PC-3 (cell line): ENCODE measurements around the gene AGFG1. TPM values are rescaled to one million over a fixed set of nuclear protein-coding genes. Genes with fewer than 3 reads are reported as not detected.

Experiments
- ATAC-seq: fragments of 200-7000 bp; cut with Tn5 transposase; 2 replicates; pipeline ENCODE4 v1.9.1; 2020; ENCODE audit warnings: mild to moderate bottlenecking, moderate library complexity
- BruUV-seq: library from RNA; stranded (reverse); fragments of 400-500 nt; replicated peaks from 2 replicates; lab custom pipeline; 2021; lab: Mats Ljungman, UMichigan
- CTCF ChIA-PET: fragments of 300-600 bp; sonication (Branson Sonifier 250); formaldehyde crosslinking; loops from one replicate; lab custom pipeline; 2022; ENCODE audit warnings: antibody characterized with exemption; lab: Charles Lee
- POLR2A ChIA-PET: fragments of 300-600 bp; sonication (Branson Sonifier 250); formaldehyde crosslinking; loops from one replicate; lab custom pipeline; 2022; ENCODE audit warnings: antibody characterized with exemption; ENCODE audit not compliant: unreplicated experiment; lab: Charles Lee
- DNase-seq: peaks from one replicate; pipeline ENCODE4 v3.0.0-alpha.2; 2015
- H2AFZ ChIP-seq: fragments of 300-600 bp; sonication (generic); 2 replicates; pipeline ENCODE4 v1.6.0; 2016; ENCODE audit warnings: antibody characterized with exemption, low read length
- H3F3A ChIP-seq: fragments of 300-600 bp; sonication (generic); one replicate; pipeline ENCODE4 v1.6.0; 2017; ENCODE audit warnings: antibody characterized with exemption, low read length, control low read depth, mild to moderate bottlenecking; ENCODE audit not compliant: unreplicated experiment
- H3K27ac ChIP-seq: fragments of 300-600 bp; sonication (generic); 2 replicates; pipeline ENCODE4 v1.5.1; 2016; ENCODE audit warnings: mild to moderate bottlenecking, low read length
- H3K27me3 ChIP-seq: fragments of 300-600 bp; sonication (generic); 2 replicates; pipeline ENCODE4 v1.6.1; 2016; ENCODE audit warnings: low read length, mixed read lengths
- H3K36me3 ChIP-seq: fragments of 300-600 bp; sonication (generic); 2 replicates; pipeline ENCODE4 v1.6.1; 2016; ENCODE audit warnings: low read depth, mixed run types, low read length, mixed read lengths
- H3K4me1 ChIP-seq: fragments of 300-600 bp; sonication (generic); 2 replicates; pipeline ENCODE4 v1.5.1; 2016; ENCODE audit warnings: low read length; ENCODE audit not compliant: insufficient read depth
- H3K4me2 ChIP-seq: fragments of 300-600 bp; sonication (generic); 2 replicates; pipeline ENCODE4 v1.6.0; 2016; ENCODE audit warnings: low read length
- H3K4me3 ChIP-seq: fragments of 300-600 bp; sonication (generic); 2 replicates; pipeline ENCODE4 v1.5.1; 2016; ENCODE audit warnings: mild to moderate bottlenecking, low read length, mixed read lengths
- H3K79me2 ChIP-seq: fragments of 300-600 bp; sonication (generic); 2 replicates; pipeline ENCODE4 v1.6.1; 2017; ENCODE audit warnings: low read length, mixed read lengths
- H3K9ac ChIP-seq: fragments of 300-600 bp; sonication (generic); 2 replicates; pipeline ENCODE4 v1.6.0; 2016; ENCODE audit warnings: mild to moderate bottlenecking, low read length
- H3K9me2 ChIP-seq: fragments of 300-600 bp; sonication (generic); replicated peaks from 2 replicates; pipeline ENCODE4 v1.6.1; 2016; ENCODE audit warnings: mixed run types, low read length, mixed read lengths
- H3K9me3 ChIP-seq: fragments of 300-600 bp; sonication (generic); 2 replicates; pipeline ENCODE4 v1.6.1; 2016; ENCODE audit warnings: low read length, mixed read lengths
- H4K20me1 ChIP-seq: fragments of 300-600 bp; sonication (generic); 2 replicates; pipeline ENCODE4 v1.6.1; 2016; ENCODE audit warnings: low read length, mixed read lengths
- EZH2 ChIP-seq: fragments of 300-600 bp; sonication (generic); IDR thresholded peaks from one replicate; pipeline ENCODE4 v1.6.1; 2017; ENCODE audit warnings: antibody characterized with exemption, mild to moderate bottlenecking, low read length; ENCODE audit not compliant: unreplicated experiment
- EZH2phosphoT487 ChIP-seq: fragments of 300-600 bp; sonication (generic); IDR thresholded peaks from 2 replicates; pipeline ENCODE4 v1.6.1; 2018; ENCODE audit warnings: mild to moderate bottlenecking, antibody characterized with exemption, low read length, borderline replicate concordance
- intact Hi-C: fragments of 100-400 bp; cut with micrococcal nuclease; formaldehyde crosslinking; loops from 2 replicates; pipeline ENCODE4 v1.9.0; 2023
- total RNA-seq: library from RNA; depleted of rRNA; stranded (reverse); fragments of >200 nt; gene quantifications from 2 replicates; pipeline ENCODE4 v1.2.3, GENCODE V29; 2014
- TF ChIP-seq, protein P1 (sequence below): fragments of 300-600 bp; sonication (generic); conservative IDR thresholded peaks from 2 replicates; pipeline ENCODE4 v1.5.1; 2017; ENCODE audit warnings: antibody characterized with exemption, low read depth, mild to moderate bottlenecking, low read length

AGFG1 gene
- total RNA-seq, 1 experiment from 2014 or later = 56.3 TPM

DNA sequence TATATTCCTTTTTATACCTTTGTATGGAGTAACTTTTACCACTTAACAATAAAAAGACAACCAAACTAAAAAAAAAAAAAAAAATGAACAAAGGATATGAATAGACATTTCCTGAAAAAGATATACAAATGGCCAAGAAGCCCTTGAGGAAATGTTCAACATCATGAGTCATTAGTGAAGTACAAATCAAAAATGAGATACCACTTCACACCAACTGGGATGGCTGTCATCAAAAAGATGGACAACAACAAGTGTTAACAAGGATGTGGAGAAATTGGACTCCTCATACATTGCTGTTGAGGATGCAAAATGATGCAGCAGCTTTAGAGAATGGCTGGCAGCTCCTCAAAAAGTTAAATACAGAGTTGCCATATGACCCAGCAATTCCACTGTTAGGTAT, 104.2 kb downstream of the AGFG1 start:
- intact Hi-C loops = loop anchor here (5.0 kb wide), 1 partner anchor 94 kb away; no protein-coding TSS in a partner anchor
- no peaks in the 10 kb centered on the region for H3K9me3 ChIP-seq
- CTCF ChIA-PET = no interaction called here

DNA sequence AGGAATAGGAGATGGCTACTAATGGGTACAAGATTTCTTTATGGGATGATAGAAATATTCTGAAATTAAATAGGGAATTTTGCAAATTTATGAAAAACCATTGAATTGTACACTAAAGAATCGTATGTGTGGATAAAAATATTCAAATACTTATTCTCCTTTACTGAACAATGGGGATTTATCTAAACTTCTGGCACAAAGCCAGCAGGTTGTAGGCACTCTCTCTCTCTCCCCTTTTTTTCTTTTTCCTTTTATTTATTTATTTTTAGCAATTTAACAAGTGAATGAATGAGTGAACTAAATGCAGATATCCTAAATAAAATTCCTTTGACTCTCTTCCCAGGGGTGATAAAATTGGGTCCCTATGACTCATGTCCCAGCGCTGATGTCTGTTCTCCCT, 104.9 kb downstream of the AGFG1 start:
- H3K9me3 ChIP-seq = no peaks in the 10 kb centered on the region
- no peaks in the 10 kb centered on the region for H3K79me2 ChIP-seq
- no peak overlapping the region for H2AFZ ChIP-seq
- no peak overlapping the region for H3K4me3 ChIP-seq
- no peaks in the 10 kb centered on the region for H4K20me1 ChIP-seq
- H3K4me1 ChIP-seq = no peaks in the 10 kb centered on the region
- H3K9ac ChIP-seq = no peak overlapping the region
- no peak for ATAC-seq
- TF ChIP-seq, protein P1, sequence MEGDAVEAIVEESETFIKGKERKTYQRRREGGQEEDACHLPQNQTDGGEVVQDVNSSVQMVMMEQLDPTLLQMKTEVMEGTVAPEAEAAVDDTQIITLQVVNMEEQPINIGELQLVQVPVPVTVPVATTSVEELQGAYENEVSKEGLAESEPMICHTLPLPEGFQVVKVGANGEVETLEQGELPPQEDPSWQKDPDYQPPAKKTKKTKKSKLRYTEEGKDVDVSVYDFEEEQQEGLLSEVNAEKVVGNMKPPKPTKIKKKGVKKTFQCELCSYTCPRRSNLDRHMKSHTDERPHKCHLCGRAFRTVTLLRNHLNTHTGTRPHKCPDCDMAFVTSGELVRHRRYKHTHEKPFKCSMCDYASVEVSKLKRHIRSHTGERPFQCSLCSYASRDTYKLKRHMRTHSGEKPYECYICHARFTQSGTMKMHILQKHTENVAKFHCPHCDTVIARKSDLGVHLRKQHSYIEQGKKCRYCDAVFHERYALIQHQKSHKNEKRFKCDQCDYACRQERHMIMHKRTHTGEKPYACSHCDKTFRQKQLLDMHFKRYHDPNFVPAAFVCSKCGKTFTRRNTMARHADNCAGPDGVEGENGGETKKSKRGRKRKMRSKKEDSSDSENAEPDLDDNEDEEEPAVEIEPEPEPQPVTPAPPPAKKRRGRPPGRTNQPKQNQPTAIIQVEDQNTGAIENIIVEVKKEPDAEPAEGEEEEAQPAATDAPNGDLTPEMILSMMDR = no peak
- no peak for TF ChIP-seq EZH2phosphoT487
- no peak for TF ChIP-seq EZH2
- H3K36me3 ChIP-seq = no peaks in the 10 kb centered on the region
- BruUV-seq = no TSS peak
- intact Hi-C loops = loop anchor here (5.0 kb wide), 1 partner anchor 95 kb away; no protein-coding TSS in a partner anchor
- H3K27me3 ChIP-seq = no peaks in the 10 kb centered on the region
- no peak overlapping the region for H3K4me2 ChIP-seq
- DNase-seq = no peak
- ChIA-PET POLR2A (no interaction called here), CTCF (no interaction called here)
- H3K27ac ChIP-seq = no peak overlapping the region
- no peaks in the 10 kb centered on the region for H3K9me2 ChIP-seq
- H3F3A ChIP-seq = no peaks in the 10 kb centered on the region

More for the DNA sequence above, 104.2 kb downstream of the AGFG1 start:
- H3K9ac ChIP-seq = no peak overlapping the region
- DNase-seq = no peak
- BruUV-seq = no TSS peak
- H3K27me3 ChIP-seq = no peaks in the 10 kb centered on the region
- H3K79me2 ChIP-seq = no peaks in the 10 kb centered on the region
- no peak overlapping the region for H2AFZ ChIP-seq
- H3K4me3 ChIP-seq = no peak overlapping the region
- H3K36me3 ChIP-seq = no peaks in the 10 kb centered on the region
- H3K27ac ChIP-seq = no peak overlapping the region
- H3K9me2 ChIP-seq = no peaks in the 10 kb centered on the region
- H4K20me1 ChIP-seq = no peaks in the 10 kb centered on the region
- no peak overlapping the region for H3K4me2 ChIP-seq
- TF ChIP-seq EZH2phosphoT487 (no peak), EZH2 (no peak)
- TF ChIP-seq, protein P1 = no peak
- H3K4me1 ChIP-seq = no peaks in the 10 kb centered on the region
- H3F3A ChIP-seq = no peaks in the 10 kb centered on the region
- POLR2A ChIA-PET = no interaction called here
- no peak for ATAC-seq

DNA sequence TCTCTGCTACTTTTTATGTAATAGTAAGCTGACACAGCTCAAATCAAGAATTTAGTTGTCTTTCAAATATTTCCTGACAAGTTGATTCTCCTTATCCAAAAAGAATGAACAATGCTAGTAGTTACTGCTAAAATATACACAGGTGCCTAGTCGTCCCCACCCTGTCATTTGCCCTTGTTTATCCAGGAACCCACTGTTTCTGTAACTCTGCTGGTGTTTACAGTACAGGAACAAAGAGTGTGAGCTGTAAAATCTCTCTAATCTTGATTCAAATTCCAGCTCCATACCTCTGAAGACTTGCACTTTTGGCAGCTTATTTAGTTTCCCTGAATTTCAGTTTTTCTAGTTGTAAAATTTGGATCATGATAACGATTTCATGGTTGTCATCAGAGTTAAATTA, 105.6 kb downstream of the AGFG1 start:
- H3F3A ChIP-seq = no peaks in the 10 kb centered on the region
- no peak overlapping the region for H3K9ac ChIP-seq
- H3K36me3 ChIP-seq = no peaks in the 10 kb centered on the region
- no peaks in the 10 kb centered on the region for H3K9me2 ChIP-seq
- H3K4me2 ChIP-seq = no peak overlapping the region
- CTCF ChIA-PET = no interaction called here
- H3K27ac ChIP-seq = no peak overlapping the region
- no peak overlapping the region for H3K4me3 ChIP-seq
- no TSS peak for BruUV-seq
- no peaks in the 10 kb centered on the region for H3K4me1 ChIP-seq
- intact Hi-C loops = loop anchor here (5.0 kb wide), 1 partner anchor 95 kb away; no protein-coding TSS in a partner anchor
- no peaks in the 10 kb centered on the region for H3K9me3 ChIP-seq
- DNase-seq = no peak
- H4K20me1 ChIP-seq = no peaks in the 10 kb centered on the region
- POLR2A ChIA-PET = no interaction called here
- H3K79me2 ChIP-seq = no peaks in the 10 kb centered on the region
- ATAC-seq = no peak
- no peak overlapping the region for H2AFZ ChIP-seq
- no peaks in the 10 kb centered on the region for H3K27me3 ChIP-seq
- TF ChIP-seq, protein P1 = no peak
- TF ChIP-seq EZH2 (no peak), EZH2phosphoT487 (no peak)
